H1 (cell line): ENCODE results near the gene PTPN7. TPM values are rescaled to one million over a fixed set of nuclear protein-coding genes. Genes with fewer than 3 reads are reported as not detected.
A peak's percentile ranks its signal among the peaks of the same experiment; 100 is the strongest.

Experiments used
- CTCF ChIA-PET: fragments of 300-600 bp; sonication (Branson Sonifier 250); formaldehyde crosslinking; loops from one replicate; lab custom pipeline; 2021; ENCODE audit not compliant: partially characterized antibody; lab: Charles Lee
- POLR2A ChIA-PET: fragments of 300-600 bp; sonication (Branson Sonifier 250); formaldehyde crosslinking; loops from one replicate; lab custom pipeline; 2021; ENCODE audit warnings: inconsistent platforms; ENCODE audit not compliant: partially characterized antibody; lab: Charles Lee
- DNase-seq, 2 experiments: peaks; one replicate each; pipeline versions ENCODE4 v3.0.0 to v3.0.0-alpha.2; 2010 to 2022; ENCODE audit warnings: low spot score in 2 of 2, low read depth in 1 of 2, mixed read lengths in 1 of 2
- FAIRE-seq: peaks from 2 replicates; lab custom pipeline; 2011; peaks lifted over from hg19 to GRCh38; lab: Jason Lieb, UNC
- H2AFZ ChIP-seq: 2 replicates; pipeline ENCODE4 v1.8.1; 2012; ENCODE audit warnings: low read length, inconsistent platforms
- H2AK5ac ChIP-seq: 2 replicates; pipeline ENCODE4 v1.6.1; 2013; ENCODE audit warnings: low read depth, low read length
- H2BK120ac ChIP-seq: replicated peaks from 2 replicates; pipeline ENCODE3; 2013; ENCODE audit warnings: low read depth, low read length, inconsistent platforms
- H2BK12ac ChIP-seq: 2 replicates; pipeline ENCODE4 v1.6.1; 2013; ENCODE audit warnings: low read depth, low read length
- H2BK15ac ChIP-seq: 2 replicates; pipeline ENCODE4 v1.6.1; 2013; ENCODE audit warnings: low read length
- H2BK20ac ChIP-seq: 2 replicates; pipeline ENCODE4 v1.6.1; 2013; ENCODE audit warnings: low read length
- H2BK5ac ChIP-seq: 2 replicates; pipeline ENCODE4 v1.6.1; 2013; ENCODE audit warnings: low read depth, low read length
- H3K14ac ChIP-seq: 2 replicates; pipeline ENCODE4 v1.6.1; 2013; ENCODE audit warnings: inconsistent platforms; ENCODE audit not compliant: insufficient read length
- H3K18ac ChIP-seq: 2 replicates; pipeline ENCODE4 v1.6.1; 2013; ENCODE audit warnings: low read length; ENCODE audit errors: extremely low read depth
- H3K23ac ChIP-seq: 2 replicates; pipeline ENCODE4 v1.6.1; 2013; ENCODE audit warnings: inconsistent platforms; ENCODE audit not compliant: insufficient read length
- H3K23me2 ChIP-seq: 2 replicates; pipeline ENCODE4 v1.6.1; 2013; ENCODE audit warnings: low read depth, low read length
- H3K27ac ChIP-seq: 2 replicates; pipeline ENCODE4 v1.6.1; 2011; ENCODE audit warnings: low read depth, low read length, inconsistent platforms
- H3K27me3 ChIP-seq, 4 experiments: replicated peaks in 1 of 4; 1 replicate in 1 of 4; 2 replicates in 3 of 4; pipeline versions ENCODE4 v1.6.1 to v1.8.1; 2011 to 2013; ENCODE audit warnings: low read length in 3 of 4, mild to moderate bottlenecking in 3 of 4, inconsistent platforms in 2 of 4, mixed read lengths in 2 of 4, moderate library complexity in 1 of 4; ENCODE audit not compliant: control insufficient read depth in 3 of 4, insufficient read depth in 3 of 4; ENCODE audit errors: extremely low read depth in 1 of 4
- H3K36me3 ChIP-seq, 4 experiments: 2 replicates each; pipeline versions ENCODE4 v1.6.1 to v1.8.1; 2011 to 2013; ENCODE audit warnings: mild to moderate bottlenecking in 4 of 4, low read length in 3 of 4, moderate library complexity in 2 of 4, control low read depth in 1 of 4, inconsistent platforms in 1 of 4; ENCODE audit not compliant: insufficient read depth in 4 of 4, control insufficient read depth in 2 of 4
- H3K4ac ChIP-seq: replicated peaks from 2 replicates; pipeline ENCODE3; 2013; ENCODE audit warnings: low read length, low read depth, mixed read lengths, inconsistent platforms; ENCODE audit not compliant: insufficient read length
- H3K4me1 ChIP-seq, 4 experiments: replicated peaks in 1 of 4; 1 replicate in 1 of 4; 2 replicates in 3 of 4; pipeline versions ENCODE4 v1.6.1 to v1.8.1; 2011 to 2013; ENCODE audit warnings: low read length in 3 of 4, inconsistent platforms in 2 of 4, mixed read lengths in 1 of 4; ENCODE audit not compliant: insufficient read depth in 4 of 4, control insufficient read depth in 3 of 4
- H3K4me2 ChIP-seq, 2 experiments: 2 replicates each; pipeline versions ENCODE4 v1.6.1 to v1.8.1; 2011 to 2013; ENCODE audit warnings: low read depth in 2 of 2, low read length in 2 of 2, control low read depth in 1 of 2, inconsistent platforms in 1 of 2, mild to moderate bottlenecking in 1 of 2; ENCODE audit not compliant: insufficient read depth in 1 of 2
- H3K4me3 ChIP-seq, 4 experiments: fragments of 200-600, 300-600 bp in 1 of 4; sonication (generic), shearing (Covaris generic), sonication (Bioruptor Twin) in 1 of 4; 2 replicates each; pipeline versions ENCODE4 v1.5.1 to v1.8.1; 2011 to 2016; ENCODE audit warnings: low read length in 4 of 4, low read depth in 3 of 4, control low read depth in 2 of 4, inconsistent platforms in 2 of 4, mild to moderate bottlenecking in 2 of 4, mixed read lengths in 1 of 4, moderate library complexity in 1 of 4; ENCODE audit not compliant: insufficient read depth in 2 of 4; ENCODE audit errors: extremely low read depth in 1 of 4
- H3K56ac ChIP-seq: replicated peaks from 2 replicates; pipeline ENCODE3; 2013; ENCODE audit warnings: low read depth, mild to moderate bottlenecking, mixed read lengths, low read length, inconsistent platforms; ENCODE audit not compliant: insufficient read length
- H3K79me1 ChIP-seq: 2 replicates; pipeline ENCODE4 v1.6.1; 2013; ENCODE audit warnings: low read depth, low read length, control low read depth
- H3K79me2 ChIP-seq, 2 experiments: 2 replicates each; pipeline versions ENCODE4 v1.6.1 to v1.8.1; 2012 to 2013; ENCODE audit warnings: low read length in 2 of 2, mild to moderate bottlenecking in 2 of 2, inconsistent platforms in 1 of 2; ENCODE audit not compliant: insufficient read depth in 2 of 2, control insufficient read depth in 1 of 2
- H3K9ac ChIP-seq, 4 experiments: replicated peaks in 1 of 4; 1 replicate in 1 of 4; 2 replicates in 3 of 4; pipeline versions ENCODE4 v1.6.1 to v1.8.1; 2011 to 2013; ENCODE audit warnings: low read depth in 3 of 4, low read length in 3 of 4, control low read depth in 2 of 4, mild to moderate bottlenecking in 2 of 4, moderate library complexity in 2 of 4, inconsistent platforms in 1 of 4; ENCODE audit errors: extremely low read depth in 1 of 4
- H3K9me3 ChIP-seq, 2 experiments: 2 replicates each; pipeline versions ENCODE4 v1.6.1 to v1.8.1; 2012 to 2013; ENCODE audit warnings: mild to moderate bottlenecking in 2 of 2, moderate library complexity in 2 of 2, control low read depth in 1 of 2, inconsistent platforms in 1 of 2, low read depth in 1 of 2, low read length in 1 of 2, mixed read lengths in 1 of 2; ENCODE audit not compliant: insufficient read depth in 2 of 2
- H4K20me1 ChIP-seq, 2 experiments: replicated peaks in 1 of 2; 2 replicates each; pipeline versions ENCODE3 to v1.8.1; 2011 to 2013; ENCODE audit warnings: inconsistent platforms in 2 of 2, low read length in 2 of 2, mild to moderate bottlenecking in 1 of 2; ENCODE audit not compliant: insufficient read depth in 2 of 2, control insufficient read depth in 1 of 2
- H4K5ac ChIP-seq: 2 replicates; pipeline ENCODE4 v1.6.1; 2013; ENCODE audit warnings: low read length, low read depth, mixed read lengths, inconsistent platforms; ENCODE audit not compliant: insufficient read length
- H4K8ac ChIP-seq: 2 replicates; pipeline ENCODE4 v1.8.0; 2013; ENCODE audit warnings: mild to moderate bottlenecking, moderate library complexity, low read length, inconsistent platforms; ENCODE audit not compliant: insufficient read depth; ENCODE audit errors: extremely low read depth
- H4K91ac ChIP-seq: replicated peaks from 2 replicates; pipeline ENCODE3; 2013; ENCODE audit warnings: low read length, mixed read lengths, inconsistent platforms; ENCODE audit not compliant: insufficient read length
- CREB1 ChIP-seq: IDR thresholded peaks from 2 replicates; pipeline ENCODE4 v1.6.1; 2012; ENCODE audit warnings: inconsistent platforms
- E2F6 ChIP-seq: IDR thresholded peaks from 2 replicates; pipeline ENCODE4 v1.6.1; 2012; ENCODE audit warnings: inconsistent platforms
- EGR1 ChIP-seq: IDR thresholded peaks from 2 replicates; pipeline ENCODE4 v1.6.1; 2011; ENCODE audit warnings: low read depth, low read length, borderline replicate concordance
- EZH2 ChIP-seq: fragments of 200-600 bp; sonication (generic); IDR thresholded peaks from 2 replicates; pipeline ENCODE4 v1.7.1; 2012; ENCODE audit warnings: low read depth, mild to moderate bottlenecking, moderate library complexity, low read length, inconsistent platforms; ENCODE audit not compliant: severe bottlenecking
- HDAC6 ChIP-seq: IDR thresholded peaks from one replicate; pipeline ENCODE4 v1.7.1; 2012; ENCODE audit warnings: low read depth, mild to moderate bottlenecking, inconsistent platforms, low read length, moderate library complexity
- KDM1A ChIP-seq: fragments of 200-600, 300-600 bp; sonication (generic); IDR thresholded peaks from 2 replicates; pipeline ENCODE4 v1.7.1; 2016; ENCODE audit warnings: mild to moderate bottlenecking, low read length, borderline replicate concordance
- KDM5A ChIP-seq: fragments of 200-600 bp; IDR thresholded peaks from 2 replicates; pipeline ENCODE4 v1.7.1; 2012; ENCODE audit warnings: mild to moderate bottlenecking, low read length, inconsistent platforms, mixed read lengths
- MAX ChIP-seq: IDR thresholded peaks from 2 replicates; pipeline ENCODE4 v1.6.1; 2012; ENCODE audit warnings: inconsistent platforms
- NANOG ChIP-seq: IDR thresholded peaks from 2 replicates; pipeline ENCODE4 v1.6.1; 2011; ENCODE audit warnings: low read length, low read depth, mild to moderate bottlenecking, inconsistent platforms; ENCODE audit not compliant: insufficient read depth, poor library complexity, severe bottlenecking
- RNF2 ChIP-seq: fragments of 200-900, 300-1000 bp; sonication (generic); IDR thresholded peaks from 2 replicates; pipeline ENCODE4 v1.7.1; 2016; ENCODE audit warnings: borderline replicate concordance, low read depth, mild to moderate bottlenecking, antibody characterized with exemption, low read length; ENCODE audit not compliant: poor library complexity, severe bottlenecking; ENCODE audit errors: missing control alignments
- SRF ChIP-seq: IDR thresholded peaks from 2 replicates; pipeline ENCODE4 v1.6.1; 2011; ENCODE audit warnings: mild to moderate bottlenecking, low read depth, low read length, moderate library complexity
- WGBS, 2 experiments: shearing (Covaris generic) in 1 of 2; methylation state at CpG; one replicate each; pipeline versions ENCODE4 v1.1.6 to v1.1.7; 2013 to 2015; ENCODE audit warnings: low lambda C conversion rate in 2 of 2, mixed read lengths in 2 of 2, inconsistent platforms in 1 of 2, low coverage in 1 of 2, missing lambda C conversion rate in 1 of 2; ENCODE audit not compliant: insufficient replicate concordance in 2 of 2, insufficient coverage in 1 of 2, insufficient read length in 1 of 2; ENCODE audit errors: extremely low coverage in 1 of 2, missing lambda C conversion rate in 1 of 2; 5-methylcytosine and 5-hydroxymethylcytosine counted together
- polyA plus RNA-seq, 7 experiments: library from polyadenylated mRNA; depleted of rRNA in 3 of 7; stranded (reverse) in 5 of 7; unstranded in 2 of 7; fragments of >200 nt in 5 of 7; fragments of 200-250 nt in 2 of 7; gene quantifications; 1 replicate in 5 of 7; 2 replicates in 1 of 7; 4 replicates in 1 of 7; pipeline versions ENCODE4 v1.2.1 to v1.2.3, GENCODE V29; 2011 to 2013; ENCODE audit warnings: missing spikeins in 2 of 7, mixed read lengths in 2 of 7
- total RNA-seq: library from RNA; stranded (reverse); fragmentation: NEBNext Ultra II Directional; extraction: Animal tissue kit (Norgen Biotek cat#: 25700); gene quantifications from 2 replicates; pipeline ENCODE4 v1.2.1, GENCODE V29; 2021

PTPN7 gene
- total and polyA plus RNA-seq, 2 of the 8 experiments (the other 6 are each of a cell fraction or from before 2014, with no cell fraction given), result 0.20 TPM; not detected in 1

- no peak overlapping the region for H3K4me2 ChIP-seq
- no peak overlapping the region for H2BK20ac ChIP-seq
- no peaks in the 10 kb centered on the region; the same call in 1 of the 2 replicates for H3K23me2 ChIP-seq
- H3K79me2 ChIP-seq, result no peaks in the 10 kb centered on the region
- CTCF ChIA-PET, result interaction anchor here (29.2 kb wide), 1 partner anchor 106 kb away, joined by 1014 read pairs; the partner anchor contains the start of gene ELF3
- H4K20me1 ChIP-seq, result no peaks in the 10 kb centered on the region
- H4K8ac ChIP-seq, result no peak overlapping the region
- no peak overlapping the region for H2BK120ac ChIP-seq
- no peak overlapping the region for H3K56ac ChIP-seq
- no peak overlapping the region for H3K18ac ChIP-seq
- no peak overlapping the region for H2BK5ac ChIP-seq
- 0 out of 2 replicates have a peak overlapping the region, but pooled peaks have one; percentile 77 for H2BK12ac ChIP-seq
- H3K4me3 ChIP-seq, result no peak overlapping the region
- H3K9ac ChIP-seq, result no peak overlapping the region
- peaks cover 8 to 25% (median 12%) of the 10 kb centered on the region in 4 experiments for H3K4me1 ChIP-seq
- 88% methylated on average over 3 of the region's 3 CpGs; no CpG with 5 or more reads in 1 of the 2 experiments for WGBS, 2 experiments
- H3K27me3 ChIP-seq, result no peaks in the 10 kb centered on the region
- H2AFZ ChIP-seq, result no peak overlapping the region
- FAIRE-seq (no peak), DNase-seq (no peak)
- H3K23ac ChIP-seq, result no peak overlapping the region
- H4K5ac ChIP-seq, result no peak overlapping the region
- peak overlapping the region; percentile 12; the same call in 1 of the 2 replicates for H2BK15ac ChIP-seq
- no peak overlapping the region for H3K27ac ChIP-seq
- no peaks in the 10 kb centered on the region for H3K36me3 ChIP-seq
- POLR2A ChIA-PET, result interaction anchor here (6.3 kb wide), 1 partner anchor 102 kb away, joined by 45 read pairs; the partner anchor contains the start of gene ELF3
- H3K9me3 ChIP-seq, result no peaks in the 10 kb centered on the region
- H2AK5ac ChIP-seq, result no peak overlapping the region
- no peak overlapping the region for H4K91ac ChIP-seq
- no peaks in the 10 kb centered on the region for H3K79me1 ChIP-seq
- no peak overlapping the region for H3K14ac ChIP-seq
- peak overlapping the region; percentile 19 for H3K4ac ChIP-seq
- TF ChIP-seq KDM5A, result no peak
- no peak for TF ChIP-seq NANOG
- TF ChIP-seq MAX, result no peak
- no peak for TF ChIP-seq KDM1A
- TF ChIP-seq EGR1, result no peak
- TF ChIP-seq SRF, result no peak
- no peak for TF ChIP-seq EZH2
- no peak for TF ChIP-seq RNF2
- no peak for TF ChIP-seq HDAC6
- TF ChIP-seq CREB1, result no peak
- TF ChIP-seq E2F6, result no peak
Measured at GRCh38 chr1:202110977-202111376, 49.4 kb downstream of the PTPN7 start.
